IMR-90 (cell line): ENCODE measurements around the gene C22orf42. TPM values are rescaled to one million over a fixed set of nuclear protein-coding genes. Genes with fewer than 3 reads are reported as not detected.
"Not testable (repeated sequence)": the region's sequence is repeated elsewhere in the genome, so short reads cannot be mapped to it uniquely, and the experiment has no call there.

Source experiments
- ATAC-seq: fragments of 200-7000 bp; cut with Tn5 transposase; 2 replicates; pipeline ENCODE4 v1.9.1; 2020; ENCODE audit warnings: low read depth, mild to moderate bottlenecking, moderate library complexity
- BruUV-seq: library from RNA; stranded (reverse); fragments of 400-500 nt; replicated peaks from 2 replicates; lab custom pipeline; 2021; lab: Mats Ljungman, UMichigan
- CTCF ChIA-PET: fragments of 300-600 bp; formaldehyde crosslinking; extraction: SDS; loops from one replicate; lab custom pipeline; 2021; ENCODE audit warnings: antibody characterized with exemption; lab: Yijun Ruan, JAX
- POLR2A ChIA-PET: fragments of 300-600 bp; sonication (Branson Sonifier 250); formaldehyde crosslinking; loops from one replicate; lab custom pipeline; 2022; ENCODE audit warnings: antibody characterized with exemption; ENCODE audit not compliant: unreplicated experiment; lab: Charles Lee
- DNase-seq: peaks from one replicate; pipeline ENCODE4 v3.0.0; 2013
- H2AFZ ChIP-seq: replicated peaks from 2 replicates; pipeline ENCODE3; 2013; ENCODE audit warnings: low read length, mild to moderate bottlenecking; ENCODE audit not compliant: poor library complexity
- H2AK5ac ChIP-seq: 2 replicates; pipeline ENCODE4 v1.6.1; 2013; ENCODE audit warnings: low read depth, low read length, inconsistent platforms
- H2AK9ac ChIP-seq: replicated peaks from 2 replicates; pipeline ENCODE3; 2013; ENCODE audit warnings: mild to moderate bottlenecking, low read depth, low read length, moderate library complexity; ENCODE audit not compliant: poor library complexity
- H2BK120ac ChIP-seq: 2 replicates; pipeline ENCODE4 v1.6.1; 2013; ENCODE audit warnings: low read depth, low read length, inconsistent platforms
- H2BK15ac ChIP-seq: 3 replicates; pipeline ENCODE4 v1.6.1; 2013; ENCODE audit warnings: low read depth, low read length, inconsistent platforms
- H2BK20ac ChIP-seq: 2 replicates; pipeline ENCODE4 v1.6.1; 2013; ENCODE audit warnings: low read depth, mild to moderate bottlenecking, inconsistent platforms, low read length, moderate library complexity
- H2BK5ac ChIP-seq: 2 replicates; pipeline ENCODE4 v1.6.1; 2013; ENCODE audit warnings: mild to moderate bottlenecking, low read depth, low read length, inconsistent platforms; ENCODE audit not compliant: poor library complexity, severe bottlenecking
- H3K14ac ChIP-seq: replicated peaks from 2 replicates; pipeline ENCODE4 v1.6.1; 2013; ENCODE audit warnings: low read depth, low read length, inconsistent platforms
- H3K18ac ChIP-seq: 2 replicates; pipeline ENCODE4 v1.6.1; 2013; ENCODE audit warnings: low read depth, low read length, control low read depth
- H3K23ac ChIP-seq: 2 replicates; pipeline ENCODE4 v1.6.1; 2013; ENCODE audit warnings: low read depth, low read length, inconsistent platforms
- H3K27ac ChIP-seq: 2 replicates; pipeline ENCODE4 v1.5.1; 2013; ENCODE audit warnings: mild to moderate bottlenecking, control low read depth, low read length; ENCODE audit not compliant: insufficient read depth
- H3K27me3 ChIP-seq: 2 replicates; pipeline ENCODE4 v1.6.1; 2013; ENCODE audit warnings: low read length; ENCODE audit not compliant: control insufficient read depth, insufficient read depth
- H3K36me3 ChIP-seq: 2 replicates; pipeline ENCODE4 v1.6.1; 2013; ENCODE audit warnings: low read length, mixed read lengths; ENCODE audit not compliant: control insufficient read depth, insufficient read depth
- H3K4ac ChIP-seq: 2 replicates; pipeline ENCODE4 v1.6.1; 2013; ENCODE audit warnings: low read depth, low read length, inconsistent platforms
- H3K4me1 ChIP-seq: 2 replicates; pipeline ENCODE4 v1.6.1; 2013; ENCODE audit warnings: low read length, mixed read lengths; ENCODE audit not compliant: control insufficient read depth, insufficient read depth
- H3K4me2 ChIP-seq: 2 replicates; pipeline ENCODE4 v1.6.1; 2013; ENCODE audit warnings: low read depth, mild to moderate bottlenecking, control low read depth, low read length, moderate library complexity
- H3K4me3 ChIP-seq: 2 replicates; pipeline ENCODE4 v1.5.1; 2013; ENCODE audit warnings: low read depth, mild to moderate bottlenecking, control low read depth, low read length, moderate library complexity; ENCODE audit not compliant: insufficient read depth
- H3K56ac ChIP-seq: 2 replicates; pipeline ENCODE4 v1.6.1; 2013; ENCODE audit warnings: low read length, inconsistent platforms; ENCODE audit not compliant: insufficient read depth; ENCODE audit errors: extremely low read depth
- H3K79me1 ChIP-seq, 2 experiments: 2 replicates each; pipeline ENCODE4 v1.6.1; 2013; ENCODE audit warnings: low read length in 2 of 2, inconsistent platforms in 1 of 2, low read depth in 1 of 2
- H3K9ac ChIP-seq: 2 replicates; pipeline ENCODE4 v1.6.1; 2013; ENCODE audit warnings: low read depth, low read length, control low read depth
- H3K9me1 ChIP-seq: 2 replicates; pipeline ENCODE4 v1.6.1; 2013; ENCODE audit warnings: low read length, inconsistent platforms; ENCODE audit not compliant: insufficient read depth
- H3K9me3 ChIP-seq: 2 replicates; pipeline ENCODE4 v1.6.1; 2013; ENCODE audit warnings: low read length; ENCODE audit not compliant: control insufficient read depth, insufficient read depth
- H4K20me1 ChIP-seq: 2 replicates; pipeline ENCODE4 v1.6.1; 2013; ENCODE audit warnings: low read length, inconsistent platforms; ENCODE audit not compliant: insufficient read depth
- H4K5ac ChIP-seq: 2 replicates; pipeline ENCODE4 v1.6.1; 2013; ENCODE audit warnings: mild to moderate bottlenecking, low read depth, low read length, control low read depth
- H4K8ac ChIP-seq, 2 experiments: 2 replicates each; pipeline ENCODE4 v1.6.1; 2013; ENCODE audit warnings: low read depth in 2 of 2, low read length in 2 of 2, control low read depth in 1 of 2, inconsistent platforms in 1 of 2
- H4K91ac ChIP-seq: 2 replicates; pipeline ENCODE4 v1.6.1; 2013; ENCODE audit warnings: low read depth, low read length, inconsistent platforms; ENCODE audit not compliant: insufficient read depth
- WGBS, 2 experiments: methylation state at CpG; one replicate each; pipeline versions ENCODE4 v1.1.5 to v1.1.7; 2013; ENCODE audit warnings: missing lambda C conversion rate in 2 of 2; ENCODE audit not compliant: insufficient read length in 1 of 2; ENCODE audit errors: extremely low coverage in 2 of 2; 5-methylcytosine and 5-hydroxymethylcytosine counted together
- dilution Hi-C: fragments of 300-500 bp; cut with HindIII; formaldehyde crosslinking; loops from one replicate; pipeline ENCODE4 v1.14.3; 2018; ENCODE audit warnings: low sequenced_read_pairs; ENCODE audit not compliant: unreplicated experiment
- in situ Hi-C: fragments of 300-500 bp; cut with MboI; formaldehyde crosslinking; loops from 3 replicates; pipeline ENCODE4 v1.14.3; 2019; ENCODE audit warnings: low sequenced_read_pairs, inconsistent platforms, mixed read lengths
- intact Hi-C: fragments of 100-400 bp; cut with micrococcal nuclease; formaldehyde crosslinking; loops from 2 replicates; pipeline ENCODE4 v1.10.0; 2022
- polyA plus RNA-seq, 3 experiments: library from polyadenylated mRNA; depleted of rRNA; stranded (reverse); fragments of >200 nt; gene quantifications; 2 replicates each; pipeline ENCODE4 v1.2.3, GENCODE V29; 2012; ENCODE audit warnings: low replicate concordance in 1 of 3
- total RNA-seq: library from RNA; depleted of rRNA; stranded (reverse); fragments of >200 nt; gene quantifications from 2 replicates; pipeline ENCODE4 v1.2.3, GENCODE V29; 2012

C22orf42 gene
- total and polyA plus RNA-seq, 2 of the 4 experiments (the other 2 are of a cell fraction), result not detected

DNA sequence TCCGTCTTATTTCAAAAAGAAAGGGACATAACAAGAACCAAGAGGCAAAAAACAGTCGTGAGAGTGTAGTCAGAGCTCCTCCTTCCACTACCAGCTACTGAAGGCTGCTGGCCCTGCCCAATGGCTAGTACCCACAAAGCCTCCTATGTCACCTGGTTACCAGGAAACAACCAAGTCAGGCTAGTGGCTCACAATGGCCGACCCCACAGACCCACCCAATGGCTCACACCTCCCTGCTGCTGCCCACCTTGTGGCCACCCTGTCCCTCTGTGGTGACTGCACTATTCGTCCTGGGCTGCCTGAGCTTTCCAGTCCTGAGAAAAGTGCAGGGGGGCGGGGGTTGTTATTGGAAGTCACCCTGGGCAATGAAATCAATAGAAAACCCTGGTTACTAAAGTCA is 1.5 kb downstream of the C22orf42 start:
- in situ Hi-C loops, CTCF ChIA-PET, BruUV-seq: not testable (repeated sequence)

GRCh38 chr22:32154727-32155126 is 4.4 kb downstream of the C22orf42 start:
- H3K4me2 ChIP-seq, H2AK5ac ChIP-seq, H3K4ac ChIP-seq, H2BK15ac ChIP-seq, H3K23ac ChIP-seq, H4K91ac ChIP-seq, H3K27ac ChIP-seq, H3K9me3 ChIP-seq, H2AFZ ChIP-seq, ATAC-seq, H3K18ac ChIP-seq, DNase-seq, H3K56ac ChIP-seq, H2BK120ac ChIP-seq, H2BK5ac ChIP-seq, H4K8ac ChIP-seq, POLR2A ChIA-PET, H3K9me1 ChIP-seq, H3K4me1 ChIP-seq, H4K5ac ChIP-seq, H3K4me3 ChIP-seq, H2AK9ac ChIP-seq, H3K14ac ChIP-seq, in situ Hi-C loops, H3K36me3 ChIP-seq, H4K20me1 ChIP-seq, H3K9ac ChIP-seq, CTCF ChIA-PET, dilution Hi-C loops, H3K27me3 ChIP-seq, intact Hi-C loops, BruUV-seq, H3K79me1 ChIP-seq, H2BK20ac ChIP-seq: not testable (repeated sequence)
- WGBS, 2 experiments, result 0% methylated on average over 1 of the region's 4 CpGs; no CpG with 5 or more reads in 1 of the 2 experiments

More for the DNA sequence above, 1.5 kb downstream of the C22orf42 start:
- H3K36me3 ChIP-seq, H4K91ac ChIP-seq, H3K14ac ChIP-seq, H3K9ac ChIP-seq, dilution Hi-C loops, H4K5ac ChIP-seq, H3K4me3 ChIP-seq, H3K9me1 ChIP-seq, H3K4me1 ChIP-seq, ATAC-seq, H3K23ac ChIP-seq, POLR2A ChIA-PET, H2BK120ac ChIP-seq, H3K27me3 ChIP-seq, H3K18ac ChIP-seq, H3K4ac ChIP-seq, H3K56ac ChIP-seq, H2AK9ac ChIP-seq, H2AK5ac ChIP-seq, H2AFZ ChIP-seq, H3K79me1 ChIP-seq, H2BK20ac ChIP-seq, DNase-seq, H3K9me3 ChIP-seq, H3K4me2 ChIP-seq, H3K27ac ChIP-seq, intact Hi-C loops, H2BK5ac ChIP-seq, H4K8ac ChIP-seq, H2BK15ac ChIP-seq, H4K20me1 ChIP-seq: not testable (repeated sequence)
- WGBS, 2 experiments, result no CpG with 5 or more reads among the region's 5 CpGs
